Measurements from ENCODE around the gene SCFD2. TPM values are rescaled to one million over a fixed set of nuclear protein-coding genes. Genes with fewer than 3 reads are reported as not detected.
A peak's percentile ranks its signal among the peaks of the same experiment; 100 is the strongest.

SCFD2 gene
- total and polyA plus RNA-seq, 2 experiments from 2014 or later, result 13.2 to 15.9 TPM

DNA sequence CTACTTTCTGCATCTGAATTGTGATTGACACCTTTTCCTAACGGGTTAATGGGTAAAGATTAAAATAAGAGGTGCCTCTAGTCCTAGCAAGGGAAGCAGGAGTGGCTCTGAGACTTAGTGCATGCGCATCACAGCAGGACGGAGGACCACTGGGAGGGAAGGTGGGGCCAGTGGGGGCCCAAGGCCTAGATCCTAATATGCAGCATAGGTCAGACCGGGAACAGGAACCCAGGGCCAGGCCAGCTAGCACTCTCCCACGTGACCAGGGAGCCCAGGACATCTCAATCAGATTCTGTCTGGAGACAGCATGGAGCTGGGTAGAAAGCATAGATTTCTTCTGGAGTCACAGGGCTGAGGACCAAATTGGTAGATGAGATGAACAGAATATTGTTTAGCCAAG lies 448.0 kb downstream of the SCFD2 start:
- Histone ChIP-seq H3K27me3 (no peaks in the 10 kb centered on the region), H3K9me3 (ENCODE audit: low read depth) (no peaks in the 10 kb centered on the region), H3K4me1 (ENCODE audit: low read depth) (peaks cover 31% of the 10 kb centered on the region), H3K4me3 (no peak overlapping the region), H3K27ac (no peak overlapping the region), H3K36me3 (no peaks in the 10 kb centered on the region)
- no peak for DNase-seq (ENCODE audit: low read depth in 1 of 2, low spot score in 1 of 2)
- TF ChIP-seq, protein P1, sequence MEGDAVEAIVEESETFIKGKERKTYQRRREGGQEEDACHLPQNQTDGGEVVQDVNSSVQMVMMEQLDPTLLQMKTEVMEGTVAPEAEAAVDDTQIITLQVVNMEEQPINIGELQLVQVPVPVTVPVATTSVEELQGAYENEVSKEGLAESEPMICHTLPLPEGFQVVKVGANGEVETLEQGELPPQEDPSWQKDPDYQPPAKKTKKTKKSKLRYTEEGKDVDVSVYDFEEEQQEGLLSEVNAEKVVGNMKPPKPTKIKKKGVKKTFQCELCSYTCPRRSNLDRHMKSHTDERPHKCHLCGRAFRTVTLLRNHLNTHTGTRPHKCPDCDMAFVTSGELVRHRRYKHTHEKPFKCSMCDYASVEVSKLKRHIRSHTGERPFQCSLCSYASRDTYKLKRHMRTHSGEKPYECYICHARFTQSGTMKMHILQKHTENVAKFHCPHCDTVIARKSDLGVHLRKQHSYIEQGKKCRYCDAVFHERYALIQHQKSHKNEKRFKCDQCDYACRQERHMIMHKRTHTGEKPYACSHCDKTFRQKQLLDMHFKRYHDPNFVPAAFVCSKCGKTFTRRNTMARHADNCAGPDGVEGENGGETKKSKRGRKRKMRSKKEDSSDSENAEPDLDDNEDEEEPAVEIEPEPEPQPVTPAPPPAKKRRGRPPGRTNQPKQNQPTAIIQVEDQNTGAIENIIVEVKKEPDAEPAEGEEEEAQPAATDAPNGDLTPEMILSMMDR (IDR thresholded peaks at IDR 0.05; ENCODE audit: low read depth, low read length), result no peak

DNA sequence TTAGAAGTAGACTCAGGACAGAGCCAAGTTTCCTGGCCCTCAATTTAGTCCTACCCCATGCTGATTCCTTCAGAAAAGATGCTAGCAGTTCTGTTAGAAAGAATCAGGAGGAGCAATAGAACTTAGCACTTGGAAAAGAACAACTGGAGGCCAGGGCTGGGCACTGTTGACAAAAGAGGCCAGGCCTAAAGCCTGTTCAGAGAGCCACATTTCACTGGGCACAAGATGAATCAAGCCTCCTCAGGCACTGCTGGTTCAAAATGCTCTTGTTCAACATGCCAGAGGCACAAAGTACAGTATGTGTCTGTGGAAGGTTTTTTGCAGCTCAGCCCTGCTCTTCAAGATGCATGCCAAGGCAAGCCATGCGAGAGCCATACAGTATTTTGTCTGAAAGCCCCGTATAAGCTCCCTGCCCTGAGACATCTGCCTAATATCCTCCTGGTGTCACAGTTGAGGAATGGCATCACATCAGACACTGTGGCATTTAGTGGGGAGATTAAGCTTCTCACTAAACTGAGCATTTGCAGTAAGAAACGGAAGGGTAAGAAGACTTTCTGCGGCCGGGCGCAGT lies 450.0 kb downstream of the SCFD2 start:
- no peaks in the 10 kb centered on the region for H3K36me3 ChIP-seq
- TF ChIP-seq, protein P1 (IDR thresholded peaks at IDR 0.05; ENCODE audit: low read depth, low read length), result no peak
- no peaks in the 10 kb centered on the region for H3K9me3 ChIP-seq (ENCODE audit: low read depth)
- no peak overlapping the region for H3K27ac ChIP-seq
- H3K27me3 ChIP-seq, result no peaks in the 10 kb centered on the region
- H3K4me1 ChIP-seq (ENCODE audit: low read depth), result peaks cover 42% of the 10 kb centered on the region
- no peak for DNase-seq (ENCODE audit: low read depth in 1 of 2, low spot score in 1 of 2)
- H3K4me3 ChIP-seq, result no peak overlapping the region

DNA sequence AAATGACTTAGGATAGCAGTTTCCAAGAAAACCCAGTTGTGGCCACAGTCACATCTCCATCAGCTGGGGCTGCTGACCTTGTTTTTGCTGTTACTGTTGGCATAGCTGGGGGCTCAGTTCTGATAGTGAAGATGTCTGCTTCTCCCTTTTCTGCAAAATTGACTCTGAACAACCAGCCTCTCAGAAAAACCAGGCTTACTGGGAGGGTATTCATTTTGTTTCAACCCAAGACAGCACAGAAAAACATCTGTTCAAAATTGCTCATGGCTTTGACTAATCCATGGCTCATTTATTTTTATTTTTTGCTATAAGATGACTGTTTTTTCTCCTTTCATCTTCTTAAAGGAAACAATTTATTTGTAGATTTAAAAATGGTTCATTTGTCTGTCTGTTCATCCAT lies 450.7 kb downstream of the SCFD2 start:
- no peak overlapping the region for H3K4me3 ChIP-seq
- TF ChIP-seq, protein P1 (IDR thresholded peaks at IDR 0.05; ENCODE audit: low read depth, low read length), result no peak
- H3K36me3 ChIP-seq, result no peaks in the 10 kb centered on the region
- no peak for DNase-seq (ENCODE audit: low read depth in 1 of 2, low spot score in 1 of 2)
- H3K4me1 ChIP-seq (ENCODE audit: low read depth), result peaks cover 42% of the 10 kb centered on the region
- no peaks in the 10 kb centered on the region for H3K27me3 ChIP-seq
- H3K27ac ChIP-seq, result peak overlapping the region; percentile 92
- H3K9me3 ChIP-seq (ENCODE audit: low read depth), result no peaks in the 10 kb centered on the region

DNA sequence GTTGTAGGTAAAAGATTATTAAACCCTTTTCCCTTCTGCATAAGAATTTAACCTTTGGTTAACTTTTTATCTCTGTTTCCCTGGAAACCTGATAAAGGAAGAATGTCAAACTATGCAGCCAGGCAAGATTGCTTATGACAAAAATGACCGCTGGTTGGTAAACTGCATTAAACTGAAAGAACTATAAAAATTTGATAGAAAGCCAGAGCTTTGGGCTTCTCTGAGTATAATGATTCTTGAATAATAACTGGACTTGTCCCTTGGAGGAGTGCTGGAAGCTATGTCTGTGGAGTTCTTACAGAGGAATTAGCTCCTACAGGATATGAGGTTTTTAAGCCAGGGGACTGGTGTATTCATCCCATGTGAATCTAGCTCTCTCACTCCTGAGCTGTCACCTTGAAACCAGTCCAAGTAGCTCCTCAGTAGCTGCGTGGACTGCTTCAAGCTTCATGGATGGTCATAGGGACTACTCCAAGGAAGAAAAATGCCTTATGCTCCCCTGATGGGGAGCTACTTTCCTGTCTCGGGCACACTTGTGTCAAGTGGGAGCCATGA lies 451.7 kb downstream of the SCFD2 start:
- Histone ChIP-seq H3K4me1 (ENCODE audit: low read depth) (peaks cover 42% of the 10 kb centered on the region), H3K27ac (peak overlapping the region; percentile 92), H3K4me3 (no peak overlapping the region), H3K36me3 (no peaks in the 10 kb centered on the region), H3K9me3 (ENCODE audit: low read depth) (no peaks in the 10 kb centered on the region), H3K27me3 (no peaks in the 10 kb centered on the region)
- TF ChIP-seq, protein P1 (IDR thresholded peaks at IDR 0.05; ENCODE audit: low read depth, low read length), result no peak
- peak; percentile 42 to 85 for DNase-seq (ENCODE audit: low read depth in 1 of 2, low spot score in 1 of 2)

DNA sequence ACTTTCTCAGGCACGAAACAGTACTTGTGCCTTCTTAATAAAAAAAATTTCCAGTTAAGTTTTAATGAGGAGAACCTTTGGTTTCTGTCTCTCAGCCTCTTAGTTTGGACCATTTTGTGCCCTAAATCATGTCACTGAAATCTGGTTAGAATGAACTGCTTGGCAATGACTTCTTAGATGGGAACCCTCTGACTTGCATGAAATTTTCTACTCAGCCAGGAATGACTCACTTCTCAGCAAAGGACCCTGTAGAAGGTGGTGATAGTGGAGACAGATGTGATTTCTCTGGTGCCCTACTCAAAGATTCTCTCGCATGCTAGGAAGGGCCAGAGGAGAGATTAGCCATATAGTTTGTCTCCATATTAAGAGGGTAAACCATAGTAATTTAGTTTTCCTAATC lies 453.3 kb downstream of the SCFD2 start:
- Histone ChIP-seq H3K9me3 (ENCODE audit: low read depth) (no peaks in the 10 kb centered on the region), H3K27me3 (no peaks in the 10 kb centered on the region), H3K4me3 (no peak overlapping the region), H3K36me3 (no peaks in the 10 kb centered on the region), H3K4me1 (ENCODE audit: low read depth) (peaks cover 44% of the 10 kb centered on the region), H3K27ac (peak overlapping the region; percentile 92)
- DNase-seq (ENCODE audit: low read depth in 1 of 2, low spot score in 1 of 2), result peak in 1 of 2 donors; percentile 40
- TF ChIP-seq, protein P1 (IDR thresholded peaks at IDR 0.05; ENCODE audit: low read depth, low read length), result no peak

All from cardiac muscle cell (in vitro differentiated cells and primary cell).